Duodenal mucosa (tissue), 2 donors: ENCODE data around the gene KRTAP10-3.

Experiments
- H3K27ac ChIP-seq: one replicate; pipeline ENCODE4 v1.7.0; 2013; ENCODE audit warnings: low read depth, low read length
- H3K27me3 ChIP-seq, 2 donors: one replicate each; pipeline ENCODE4 v1.7.0; 2013; ENCODE audit warnings: low read length in 2 of 2, control low read depth in 1 of 2; ENCODE audit not compliant: insufficient read depth in 2 of 2, control insufficient read depth in 1 of 2
- H3K36me3 ChIP-seq, 2 donors: one replicate each; pipeline ENCODE4 v1.7.0; 2013; ENCODE audit warnings: low read length in 2 of 2, control low read depth in 1 of 2; ENCODE audit not compliant: insufficient read depth in 2 of 2, control insufficient read depth in 1 of 2
- H3K4me1 ChIP-seq, 2 donors: one replicate each; pipeline ENCODE4 v1.7.0; 2013; ENCODE audit warnings: low read length in 2 of 2, control low read depth in 1 of 2; ENCODE audit not compliant: insufficient read depth in 2 of 2, control insufficient read depth in 1 of 2
- H3K4me3 ChIP-seq, 2 donors: one replicate each; pipeline ENCODE4 v1.7.0; 2013; ENCODE audit warnings: low read length in 2 of 2, low read depth in 1 of 2
- H3K9ac ChIP-seq, 2 donors: one replicate each; pipeline ENCODE4 v1.7.0; 2013; ENCODE audit warnings: low read length in 2 of 2, low read depth in 1 of 2
- H3K9me3 ChIP-seq, 2 donors: one replicate each; pipeline ENCODE4 v1.7.0; 2013; ENCODE audit warnings: low read length in 2 of 2, control low read depth in 1 of 2; ENCODE audit not compliant: control insufficient read depth in 1 of 2

KRTAP10-3 gene

GRCh38 chr21:44523567-44524413, 34.8 kb downstream of the KRTAP10-3 start:
- Histone ChIP-seq H3K27me3 (no peaks in the 10 kb centered on the region), H3K9me3 (no peaks in the 10 kb centered on the region), H3K27ac (no peak overlapping the region), H3K4me3 (no peak overlapping the region), H3K4me1 (no peaks in the 10 kb centered on the region), H3K9ac (no peak overlapping the region), H3K36me3 (no peaks in the 10 kb centered on the region)

DNA sequence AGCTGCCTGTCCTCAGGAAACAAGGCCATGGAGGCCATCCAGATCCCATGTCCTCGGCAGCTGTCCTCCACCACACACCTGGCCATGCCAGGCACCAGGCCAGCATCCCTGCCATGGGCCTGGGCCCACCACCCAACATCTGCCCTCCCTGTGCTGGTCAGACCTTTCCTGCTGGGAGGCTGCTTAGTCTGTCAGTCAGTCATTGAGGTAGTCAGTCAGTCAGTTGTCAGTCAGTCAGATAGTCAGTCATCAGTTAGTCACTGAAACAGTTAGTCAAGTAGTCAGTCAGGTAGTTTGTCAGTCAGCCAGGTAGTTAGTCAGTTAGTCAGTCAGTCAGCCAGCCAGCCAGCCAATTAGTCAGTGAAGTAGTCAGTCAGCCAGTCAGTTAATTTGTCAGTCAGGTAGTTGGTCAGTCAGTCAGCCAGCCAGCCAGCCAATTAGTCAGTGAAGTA, 35.8 kb downstream of the KRTAP10-3 start:
- no peak overlapping the region for H3K9ac ChIP-seq
- H3K27ac ChIP-seq = no peak overlapping the region
- H3K4me3 ChIP-seq = no peak overlapping the region
- no peaks in the 10 kb centered on the region for H3K36me3 ChIP-seq
- no peaks in the 10 kb centered on the region for H3K9me3 ChIP-seq
- no peaks in the 10 kb centered on the region for H3K4me1 ChIP-seq
- H3K27me3 ChIP-seq = no peaks in the 10 kb centered on the region

DNA sequence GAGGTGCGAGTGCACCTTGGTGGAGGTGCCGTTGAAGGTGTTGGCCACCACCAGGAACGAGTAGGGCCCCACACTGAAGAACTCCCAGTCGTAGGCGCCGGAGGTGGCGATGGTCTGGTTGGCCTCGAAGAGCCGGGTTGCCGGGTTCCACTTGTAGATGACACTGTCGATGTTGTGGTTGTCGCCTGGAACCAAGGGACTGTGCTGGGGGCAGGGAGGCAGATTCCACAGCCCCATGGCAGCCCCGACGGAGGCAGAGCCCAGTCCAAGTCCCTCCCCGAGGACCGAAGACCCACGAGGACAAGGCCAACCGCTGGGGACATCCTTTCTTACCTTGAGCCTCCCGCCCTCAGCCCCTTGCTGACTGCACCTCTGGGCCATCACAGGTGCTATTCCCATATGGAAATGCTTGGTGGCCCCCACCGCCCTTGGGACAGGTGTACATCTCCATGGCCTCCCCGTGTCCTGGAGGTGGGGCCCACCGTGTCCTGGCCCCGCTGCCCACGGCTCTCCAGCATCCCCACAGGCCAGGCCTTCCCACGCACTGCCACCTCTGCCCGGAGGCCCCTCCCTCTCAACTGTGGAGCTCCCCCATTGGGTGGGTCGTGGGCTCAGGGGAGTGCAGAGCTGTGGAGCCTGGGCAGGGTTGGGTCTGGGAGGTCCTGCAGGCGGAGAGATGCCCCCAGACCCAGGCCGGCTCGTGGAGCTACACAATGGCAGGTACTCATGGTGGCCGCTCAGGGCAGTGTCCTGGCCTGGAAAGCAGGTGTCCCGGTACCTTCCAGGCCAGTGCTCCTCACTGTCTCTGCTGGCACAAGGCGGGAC, 36.5 kb downstream of the KRTAP10-3 start:
- H3K27me3 ChIP-seq = no peaks in the 10 kb centered on the region

DNA sequence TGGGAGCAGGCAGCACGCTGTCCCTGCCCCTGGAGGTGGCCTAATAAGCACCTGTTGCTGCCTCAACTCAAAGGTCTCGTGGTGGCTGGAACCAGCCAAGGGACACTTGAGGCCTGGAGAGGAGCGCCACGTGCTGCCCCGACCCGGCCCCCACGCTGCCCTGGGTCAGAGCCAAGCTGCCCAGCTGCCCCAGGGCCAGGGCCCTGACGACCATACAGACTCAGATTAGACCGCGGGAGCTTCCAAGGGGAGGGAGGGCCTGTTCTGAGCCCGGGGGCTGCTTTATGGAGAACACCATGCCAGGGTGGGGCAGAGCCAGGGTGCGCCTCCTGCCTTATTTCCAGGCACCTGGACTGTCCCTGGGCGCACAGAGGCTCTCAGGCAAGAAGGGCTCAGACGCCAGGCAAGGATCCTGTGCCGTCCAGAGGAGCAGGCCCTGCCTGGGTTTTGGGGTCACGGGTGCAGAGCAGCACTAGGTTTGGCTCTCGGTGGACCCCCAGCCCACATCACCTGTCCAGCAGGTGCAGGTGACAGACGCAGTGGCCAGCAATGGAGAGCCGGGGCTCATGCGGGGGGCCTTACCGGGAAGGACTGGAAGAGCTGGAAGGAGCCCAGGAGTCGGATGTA, 37.2 kb downstream of the KRTAP10-3 start:
- H3K9ac ChIP-seq = no peak overlapping the region
- H3K27me3 ChIP-seq = no peaks in the 10 kb centered on the region
- H3K9me3 ChIP-seq = no peaks in the 10 kb centered on the region
- no peak overlapping the region for H3K27ac ChIP-seq
- no peak overlapping the region for H3K4me3 ChIP-seq
- no peaks in the 10 kb centered on the region for H3K36me3 ChIP-seq
- H3K4me1 ChIP-seq = no peaks in the 10 kb centered on the region

More for the DNA sequence above, 36.5 kb downstream of the KRTAP10-3 start:
- Histone ChIP-seq H3K4me1 (no peaks in the 10 kb centered on the region), H3K27ac (no peak overlapping the region), H3K36me3 (no peaks in the 10 kb centered on the region), H3K9ac (no peak overlapping the region), H3K9me3 (no peaks in the 10 kb centered on the region), H3K4me3 (no peak overlapping the region)

GRCh38 chr21:44520326-44521300, 38.0 kb downstream of the KRTAP10-3 start:
- H3K4me1 ChIP-seq = no peaks in the 10 kb centered on the region
- H3K27ac ChIP-seq = no peak overlapping the region
- no peaks in the 10 kb centered on the region for H3K36me3 ChIP-seq
- no peaks in the 10 kb centered on the region for H3K27me3 ChIP-seq
- H3K4me3 ChIP-seq = no peak overlapping the region
- no peak overlapping the region for H3K9ac ChIP-seq
- H3K9me3 ChIP-seq = no peaks in the 10 kb centered on the region

GRCh38 chr21:44519346-44520325, 39.0 kb downstream of the KRTAP10-3 start:
- Histone ChIP-seq H3K9me3 (no peaks in the 10 kb centered on the region), H3K27ac (no peak overlapping the region), H3K36me3 (no peaks in the 10 kb centered on the region), H3K9ac (no peak overlapping the region), H3K27me3 (no peaks in the 10 kb centered on the region), H3K4me1 (no peaks in the 10 kb centered on the region), H3K4me3 (no peak overlapping the region)

DNA sequence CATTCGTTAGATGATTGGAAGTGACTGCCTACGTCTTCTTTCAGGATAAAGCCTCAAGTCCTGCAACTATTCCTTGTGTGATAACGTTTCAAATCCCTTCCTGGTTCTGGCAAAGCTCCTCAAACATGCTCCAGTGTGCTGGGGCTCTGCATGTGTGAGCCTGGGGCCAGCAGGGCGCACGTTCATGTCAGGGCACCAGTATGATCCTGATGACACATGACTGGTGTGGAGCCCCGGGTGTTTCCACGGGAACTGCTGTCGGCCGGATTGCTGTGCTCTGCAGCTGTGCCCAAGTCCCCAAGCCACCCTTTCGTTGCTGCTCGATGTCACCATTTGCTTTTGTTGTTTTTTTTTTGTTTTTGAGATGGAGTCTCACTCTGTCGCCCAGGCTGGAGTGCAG, 39.9 kb downstream of the KRTAP10-3 start:
- Histone ChIP-seq H3K27me3 (no peaks in the 10 kb centered on the region), H3K4me1 (no peaks in the 10 kb centered on the region), H3K9me3 (no peaks in the 10 kb centered on the region), H3K4me3 (no peak overlapping the region), H3K9ac (no peak overlapping the region), H3K36me3 (no peaks in the 10 kb centered on the region), H3K27ac (no peak overlapping the region)

DNA sequence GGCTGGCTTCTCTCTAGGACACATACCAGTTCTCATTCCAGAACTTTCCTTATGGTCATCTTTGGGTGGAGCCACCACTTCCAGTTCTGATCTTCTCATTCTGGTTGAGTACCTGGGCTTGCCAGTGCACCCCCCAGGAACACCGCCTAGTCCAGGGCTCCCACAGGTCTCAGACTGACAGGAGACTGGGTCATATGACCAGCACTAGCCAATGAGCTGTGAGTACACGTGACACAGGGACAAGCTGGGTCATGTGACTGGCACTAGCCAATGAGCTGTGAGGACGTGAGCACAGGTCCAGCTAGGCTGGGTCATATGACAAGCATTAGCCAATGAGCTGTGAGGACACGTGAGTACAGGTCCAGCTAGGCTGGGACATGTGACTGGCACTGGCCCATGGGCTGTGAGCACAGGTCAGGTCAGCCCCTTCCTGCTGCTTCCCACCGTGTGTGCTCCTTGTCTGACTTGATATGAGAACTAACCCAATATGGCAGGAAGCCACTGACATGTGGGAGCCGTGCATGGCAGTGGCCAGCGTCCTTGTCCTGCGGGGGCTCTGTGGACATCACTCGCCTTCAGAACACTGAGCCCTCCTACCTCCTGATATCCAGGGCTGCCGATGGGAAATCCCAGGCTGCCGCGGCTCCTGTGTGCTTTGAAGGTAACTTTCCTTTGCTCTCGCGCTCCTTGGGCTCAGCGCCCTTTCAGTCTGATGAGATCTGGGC, 41.3 kb downstream of the KRTAP10-3 start:
- no peaks in the 10 kb centered on the region for H3K27me3 ChIP-seq
- H3K27ac ChIP-seq = no peak overlapping the region
- H3K36me3 ChIP-seq = no peaks in the 10 kb centered on the region
- H3K4me1 ChIP-seq = no peaks in the 10 kb centered on the region
- no peak overlapping the region for H3K4me3 ChIP-seq
- H3K9me3 ChIP-seq = no peaks in the 10 kb centered on the region
- H3K9ac ChIP-seq = no peak overlapping the region
